SK-N-SH (cell line): ENCODE data around the gene AUTS2. TPM values are rescaled to one million over a fixed set of nuclear protein-coding genes. Genes with fewer than 3 reads are reported as not detected.

Source experiments
- CTCF ChIA-PET: fragments of 300-600, 350-600 bp; formaldehyde crosslinking; extraction: SDS; loops from one replicate; lab custom pipeline; 2021; lab: Yijun Ruan, JAX
- POLR2A ChIA-PET: fragments of 350-600 bp; sonication (Branson Sonifier 250); formaldehyde crosslinking; extraction: SDS; loops from one replicate; lab custom pipeline; 2020; ENCODE audit warnings: antibody characterized with exemption, inconsistent platforms; lab: Yijun Ruan, JAX
- DNase-seq: peaks from one replicate; pipeline ENCODE4 v3.0.0; 2012
- H2AFZ ChIP-seq: fragments of 200-600 bp; sonication (generic); 2 replicates; pipeline ENCODE4 v1.8.1; 2016; ENCODE audit warnings: antibody characterized with exemption, mild to moderate bottlenecking, low read depth
- H3F3A ChIP-seq: fragments of 200-600 bp; sonication (generic); replicated peaks from 2 replicates; pipeline ENCODE3; 2016; ENCODE audit warnings: antibody characterized with exemption, mild to moderate bottlenecking; ENCODE audit not compliant: insufficient read depth
- H3K27ac ChIP-seq, 2 experiments: fragments of 200-500 bp in 1 of 2; fragments of 200-600 bp in 1 of 2; sonication (Bioruptor generic) in 1 of 2; sonication (generic), shearing (Covaris generic) in 1 of 2; 2 replicates each; pipeline versions ENCODE4 v1.5.1 to v1.6.1; 2014 to 2016; ENCODE audit warnings: low read depth in 2 of 2, inconsistent platforms in 1 of 2, low read length in 1 of 2, mild to moderate bottlenecking in 1 of 2, mixed read lengths in 1 of 2
- H3K27me3 ChIP-seq: fragments of 200-600 bp; sonication (generic), shearing (Covaris generic); 2 replicates; pipeline ENCODE4 v1.6.1; 2016; ENCODE audit warnings: mixed run types; ENCODE audit not compliant: insufficient read depth
- H3K36me3 ChIP-seq, 2 experiments: fragments of 200-500 bp in 1 of 2; fragments of 200-600 bp in 1 of 2; sonication (Bioruptor generic) in 1 of 2; sonication (generic) in 1 of 2; replicated peaks in 1 of 2; 2 replicates each; pipeline versions ENCODE3 to v1.5.1; 2014 to 2016; ENCODE audit warnings: low read length in 1 of 2, mild to moderate bottlenecking in 1 of 2; ENCODE audit not compliant: insufficient read depth in 2 of 2, control insufficient read depth in 1 of 2
- H3K4me1 ChIP-seq, 2 experiments: fragments of 200-500 bp in 1 of 2; fragments of 200-600 bp in 1 of 2; sonication (Bioruptor generic) in 1 of 2; sonication (generic), shearing (Covaris generic) in 1 of 2; 2 replicates each; pipeline versions ENCODE4 v1.5.1 to v1.6.1; 2014 to 2016; ENCODE audit warnings: low read depth in 1 of 2, low read length in 1 of 2, mixed run types in 1 of 2; ENCODE audit not compliant: insufficient read depth in 2 of 2, control insufficient read depth in 1 of 2
- H3K4me2 ChIP-seq: fragments of 200-600 bp; sonication (generic), shearing (Covaris generic); 2 replicates; pipeline ENCODE4 v1.6.1; 2017; ENCODE audit warnings: mixed run types
- H3K4me3 ChIP-seq, 2 experiments: fragments of 200-500 bp in 1 of 2; fragments of 200-600 bp in 1 of 2; sonication (Bioruptor generic) in 1 of 2; sonication (generic), shearing (Covaris generic) in 1 of 2; 2 replicates each; pipeline versions ENCODE4 v1.5.1 to v1.8.1; 2014 to 2016; ENCODE audit warnings: low read depth in 2 of 2, inconsistent platforms in 1 of 2, low read length in 1 of 2, mild to moderate bottlenecking in 1 of 2, mixed read lengths in 1 of 2, moderate library complexity in 1 of 2
- H3K79me2 ChIP-seq: fragments of 200-600 bp; sonication (generic); 2 replicates; pipeline ENCODE4 v1.8.1; 2017; ENCODE audit warnings: mild to moderate bottlenecking; ENCODE audit not compliant: insufficient read depth
- H3K9ac ChIP-seq: fragments of 200-600 bp; sonication (generic); 2 replicates; pipeline ENCODE4 v1.6.1; 2017; ENCODE audit warnings: mixed run types
- H3K9me2 ChIP-seq: fragments of 200-600 bp; sonication (generic); 2 replicates; pipeline ENCODE4 v1.6.1; 2017; ENCODE audit warnings: mixed run types
- H3K9me3 ChIP-seq: fragments of 200-600 bp; sonication (generic); 2 replicates; pipeline ENCODE4 v1.6.1; 2017; ENCODE audit warnings: mixed run types, mild to moderate bottlenecking, moderate library complexity
- H4K20me1 ChIP-seq: fragments of 200-600 bp; sonication (generic); 2 replicates; pipeline ENCODE4 v1.6.1; 2017; ENCODE audit warnings: mild to moderate bottlenecking, mixed run types; ENCODE audit not compliant: insufficient read depth
- ELF1 ChIP-seq: IDR thresholded peaks from 2 replicates; pipeline ENCODE4 v1.4.0; 2012
- EP300 ChIP-seq, 2 experiments: IDR thresholded peaks; 2 replicates each; pipeline versions ENCODE4 v1.4.0 to v1.6.1; 2012; ENCODE audit warnings: borderline replicate concordance in 1 of 2, low read depth in 1 of 2, low read length in 1 of 2
- EZH2phosphoT487 ChIP-seq: fragments of 200-600 bp; sonication (generic); IDR thresholded peaks from 2 replicates; pipeline ENCODE4 v1.6.1; 2017; ENCODE audit warnings: low read depth, mixed run types, mild to moderate bottlenecking, antibody characterized with exemption, moderate library complexity, borderline replicate concordance
- FOSL2 ChIP-seq: IDR thresholded peaks from 2 replicates; pipeline ENCODE4 v1.4.0; 2012; ENCODE audit warnings: low read depth, mild to moderate bottlenecking, moderate library complexity, borderline replicate concordance
- MEF2A ChIP-seq: IDR thresholded peaks from 2 replicates; pipeline ENCODE4 v1.4.0; 2012; ENCODE audit warnings: low read depth, borderline replicate concordance
- MXI1 ChIP-seq: IDR thresholded peaks from 2 replicates; pipeline ENCODE4 v1.6.1; 2012; ENCODE audit warnings: mild to moderate bottlenecking, low read depth, low read length, improper control_type of control experiment
- NFIC ChIP-seq: IDR thresholded peaks from 2 replicates; pipeline ENCODE4 v1.4.0; 2012; ENCODE audit warnings: borderline replicate concordance
- NRF1 ChIP-seq: IDR thresholded peaks from 2 replicates; pipeline ENCODE4 v1.6.1; 2012; ENCODE audit warnings: low read depth, mild to moderate bottlenecking, low read length
- RCOR1 ChIP-seq: fragments of 150-350 bp; IDR thresholded peaks from 2 replicates; pipeline ENCODE4 v1.6.1; 2017; ENCODE audit warnings: antibody characterized with exemption, low read length
- RFX5 ChIP-seq: IDR thresholded peaks from 2 replicates; pipeline ENCODE4 v1.6.1; 2012; ENCODE audit warnings: mild to moderate bottlenecking, improper control_type of control experiment, low read length
- RXRA ChIP-seq: IDR thresholded peaks from 2 replicates; pipeline ENCODE4 v1.4.0; 2012; ENCODE audit warnings: low read depth, mild to moderate bottlenecking, borderline replicate concordance
- SMC3 ChIP-seq: IDR thresholded peaks from 2 replicates; pipeline ENCODE4 v1.6.1; 2012; ENCODE audit warnings: low read depth, low read length, improper control_type of control experiment
- TCF12 ChIP-seq: IDR thresholded peaks from 2 replicates; pipeline ENCODE4 v1.4.0; 2012
- USF1 ChIP-seq: IDR thresholded peaks from 2 replicates; pipeline ENCODE4 v1.4.0; 2012; ENCODE audit warnings: low read depth, borderline replicate concordance
- USF2 ChIP-seq: fragments of 150-350 bp; IDR thresholded peaks from 2 replicates; pipeline ENCODE4 v1.6.1; 2017; ENCODE audit warnings: antibody characterized with exemption, low read length, low read depth, borderline replicate concordance
- ZBTB33 ChIP-seq: IDR thresholded peaks from 2 replicates; pipeline ENCODE4 v1.4.0; 2012; ENCODE audit warnings: low read depth, borderline replicate concordance
- WGBS: methylation state at CpG from one replicate; pipeline ENCODE4 v1.1.6; 2017; ENCODE audit warnings: low lambda C conversion rate; 5-methylcytosine and 5-hydroxymethylcytosine counted together
- polyA plus RNA-seq, 3 experiments: library from polyadenylated mRNA; depleted of rRNA; stranded (reverse); fragments of >200 nt; gene quantifications; 2 replicates each; pipeline ENCODE4 v1.2.3, GENCODE V29; 2012

AUTS2 gene
- polyA plus RNA-seq, 1 of the 3 experiments (the other 2 are of a cell fraction), result 15.6 TPM

GRCh38 chr7:70500261-70500660, 902.0 kb downstream of the AUTS2 start:
- no peak for TF ChIP-seq EP300 (IDR thresholded peaks at IDR 0.05; ENCODE audit: borderline replicate concordance in 1 of 2, low read depth in 1 of 2, low read length in 1 of 2)
- TF ChIP-seq MXI1, result no peak
- TF ChIP-seq USF1, result no peak
- no peak for TF ChIP-seq NFIC
- no peak for TF ChIP-seq EZH2phosphoT487
- TF ChIP-seq TCF12, result no peak
- no peak for TF ChIP-seq SMC3
- TF ChIP-seq USF2, result no peak
- TF ChIP-seq FOSL2, result no peak
- TF ChIP-seq MEF2A, result no peak
- no peak for TF ChIP-seq RCOR1
- no peak for TF ChIP-seq ZBTB33
- no peak for TF ChIP-seq RXRA
- TF ChIP-seq ELF1, result no peak
- TF ChIP-seq NRF1, result no peak
- no peak for TF ChIP-seq RFX5
- WGBS, result 79% methylated on average over 7 of the region's 7 CpGs
- Histone ChIP-seq H3K9ac (no peak overlapping the region), H3K79me2 (no peaks in the 10 kb centered on the region), H3K4me3 (no peak overlapping the region), H3K27me3 (no peaks in the 10 kb centered on the region), H3K27ac (no peak overlapping the region), H3K4me2 (no peak overlapping the region), H3K36me3 (no peaks in the 10 kb centered on the region), H3K4me1 (peaks cover 4 to 18% of the 10 kb centered on the region in 2 experiments; a peak in 2 of 4 replicates), H3K9me2 (no peaks in the 10 kb centered on the region), H4K20me1 (no peaks in the 10 kb centered on the region), H3K9me3 (no peaks in the 10 kb centered on the region), H2AFZ (no peak overlapping the region), H3F3A (no peaks in the 10 kb centered on the region)
- DNase-seq, result no peak
- POLR2A ChIA-PET, result no interaction called here
- CTCF ChIA-PET, result interaction anchor here (0.6 to 1.1 kb wide), 2 partner anchors 19 to 356 kb away, joined by 3 read pairs; no protein-coding TSS in a partner anchor
